Right atrium auricular region (tissue), 2 donors: Measurements from ENCODE around the gene KDM3B. TPM values are rescaled to one million over a fixed set of nuclear protein-coding genes. Genes with fewer than 3 reads are reported as not detected.
"Not testable (repeated sequence)": the region's sequence is repeated elsewhere in the genome, so short reads cannot be mapped to it uniquely, and the experiment has no call there.

Experiments used
- DNase-seq: peaks from one replicate; pipeline ENCODE4 v3.0.0-alpha.2; 2019; ENCODE audit warnings: low spot score
- H3K27ac ChIP-seq, 2 donors: fragments of 200-600 bp; sonication (generic); 1 replicate in 1 of 2; 2 replicates in 1 of 2; pipeline ENCODE4 v1.5.1; 2016 to 2019
- H3K27me3 ChIP-seq, 2 donors: fragments of 200-600 bp; sonication (generic); one replicate each; pipeline versions ENCODE4 v1.5.1 to v1.6.0; 2017 to 2019
- H3K36me3 ChIP-seq: fragments of 200-600 bp; sonication (generic); one replicate; pipeline ENCODE4 v1.5.1; 2016
- H3K4me1 ChIP-seq, 2 donors: fragments of 200-600 bp; sonication (generic); one replicate each; pipeline versions ENCODE4 v1.5.1 to v1.6.0; 2017 to 2019
- H3K4me3 ChIP-seq, 2 donors: fragments of 200-600 bp; sonication (generic); 1 replicate in 1 of 2; 2 replicates in 1 of 2; pipeline ENCODE4 v1.5.1; 2017 to 2019; ENCODE audit warnings: mild to moderate bottlenecking in 1 of 2, moderate library complexity in 1 of 2
- H3K9me3 ChIP-seq, 2 donors: fragments of 200-600 bp; sonication (generic); one replicate each; pipeline ENCODE4 v1.5.1; 2019
- CTCF ChIP-seq, 2 donors: fragments of 200-600 bp; sonication (generic); IDR thresholded peaks; one replicate each; pipeline ENCODE4 v1.5.1; 2019; ENCODE audit warnings: antibody characterized with exemption in 2 of 2
- total RNA-seq, 2 donors: library from RNA; depleted of rRNA; stranded (reverse); fragments of >200 nt; gene quantifications; one replicate each; pipeline ENCODE4 v1.1.0, GENCODE V29; 2016

Gene KDM3B
- total RNA-seq, 2 donors from 2014 or later: 42.9 to 46.9 TPM

- Histone ChIP-seq H3K4me3 (no peak overlapping the region), H3K9me3 (no peaks in the 10 kb centered on the region), H3K4me1 (peaks cover 0 to 9% of the 10 kb centered on the region in 2 donors), H3K27me3 (no peaks in the 10 kb centered on the region), H3K36me3 (peaks cover 9% of the 10 kb centered on the region), H3K27ac (no peak overlapping the region)
- no peak for DNase-seq
- TF ChIP-seq CTCF (IDR thresholded peaks at IDR 0.05): no peak
Observed at GRCh38 chr5:138472353-138472752, 119.9 kb downstream of the KDM3B start.

GRCh38 chr5:138473151-138473550, 120.7 kb downstream of the KDM3B start:
- H3K36me3 ChIP-seq, H3K4me3 ChIP-seq, H3K27me3 ChIP-seq, H3K4me1 ChIP-seq, H3K27ac ChIP-seq, H3K9me3 ChIP-seq, DNase-seq: not testable (repeated sequence)

- no peaks in the 10 kb centered on the region for H3K9me3 ChIP-seq
- no peaks in the 10 kb centered on the region for H3K36me3 ChIP-seq
- no peaks in the 10 kb centered on the region for H3K27me3 ChIP-seq
- no peak for DNase-seq
- H3K27ac ChIP-seq: no peak overlapping the region
- H3K4me1 ChIP-seq: no peaks in the 10 kb centered on the region
- no peak for TF ChIP-seq CTCF (IDR thresholded peaks at IDR 0.05)
- no peak overlapping the region for H3K4me3 ChIP-seq
Observed at GRCh38 chr5:138476918-138477317, 124.4 kb downstream of the KDM3B start.

GRCh38 chr5:138482638-138483037, 130.2 kb downstream of the KDM3B start:
- Histone ChIP-seq H3K27me3 (no peaks in the 10 kb centered on the region), H3K27ac (no peak overlapping the region), H3K9me3 (no peaks in the 10 kb centered on the region), H3K36me3 (no peaks in the 10 kb centered on the region), H3K4me1 (no peaks in the 10 kb centered on the region), H3K4me3 (no peak overlapping the region)
- no peak for TF ChIP-seq CTCF (IDR thresholded peaks at IDR 0.05)
- DNase-seq: no peak

Other genes starting within 250 kb of the KDM3B start
- 1 to 10 TPM; 1.0 to 3.8 TPM for gene NME5, start 213.3 kb upstream of the KDM3B start, total RNA-seq
- gene BRD8, start 174.1 kb upstream of the KDM3B start, total RNA-seq: 10 to 100 TPM; 20.2 to 27.3 TPM
- 1 to 10 TPM in 1 of 2 donors, under 1 TPM in 1; 0.12 to 4.3 TPM for gene KIF20A, start 173.6 kb upstream of the KDM3B start, total RNA-seq
- gene CDC23, start 139.4 kb upstream of the KDM3B start, total RNA-seq: 10 to 100 TPM in 1 of 2 donors, 1 to 10 TPM in 1; 9.2 to 11.6 TPM
- gene GFRA3, start 78.1 kb upstream of the KDM3B start, total RNA-seq: under 1 TPM; 0.39 to 0.85 TPM
- gene CDC25C, start 20.9 kb upstream of the KDM3B start, total RNA-seq: under 1 TPM in 1 of 2 donors, not detected in 1; 0.30 TPM
- 10 to 100 TPM; 18.6 to 21.4 TPM for gene FAM53C, start 14.4 kb upstream of the KDM3B start, total RNA-seq
- gene REEP2, start 86.4 kb downstream of the KDM3B start, total RNA-seq: 10 to 100 TPM; 27.5 to 28.4 TPM
- gene EGR1, start 112.8 kb downstream of the KDM3B start, total RNA-seq: 10 to 100 TPM; 17.3 to 73.0 TPM
- 10 to 100 TPM; 62.0 to 64.1 TPM for gene ETF1, start 190.6 kb downstream of the KDM3B start, total RNA-seq
- gene HSPA9, start 222.7 kb downstream of the KDM3B start, total RNA-seq: 100 to 1,000 TPM; 258 to 417 TPM